Hepatocyte (in vitro differentiated cells): ENCODE data around the gene NUCKS1.

Experiments used
- CTCF ChIP-seq: fragments of 200-600 bp; sonication (generic); IDR thresholded peaks from 2 replicates; pipeline ENCODE4 v1.5.1; 2016; ENCODE audit warnings: antibody characterized with exemption, mild to moderate bottlenecking; ENCODE audit not compliant: poor library complexity
- EZH2 ChIP-seq: fragments of 200-600 bp; sonication (generic); IDR thresholded peaks from 2 replicates; pipeline ENCODE4 v1.6.1; 2016; ENCODE audit warnings: antibody characterized with exemption, mild to moderate bottlenecking, borderline replicate concordance
- EZH2phosphoT487 ChIP-seq: fragments of 200-600 bp; sonication (generic); IDR thresholded peaks from one replicate; pipeline ENCODE4 v1.6.1; 2018; ENCODE audit warnings: antibody characterized with exemption, mild to moderate bottlenecking, low read depth, moderate library complexity; ENCODE audit not compliant: unreplicated experiment, severe bottlenecking

DNA sequence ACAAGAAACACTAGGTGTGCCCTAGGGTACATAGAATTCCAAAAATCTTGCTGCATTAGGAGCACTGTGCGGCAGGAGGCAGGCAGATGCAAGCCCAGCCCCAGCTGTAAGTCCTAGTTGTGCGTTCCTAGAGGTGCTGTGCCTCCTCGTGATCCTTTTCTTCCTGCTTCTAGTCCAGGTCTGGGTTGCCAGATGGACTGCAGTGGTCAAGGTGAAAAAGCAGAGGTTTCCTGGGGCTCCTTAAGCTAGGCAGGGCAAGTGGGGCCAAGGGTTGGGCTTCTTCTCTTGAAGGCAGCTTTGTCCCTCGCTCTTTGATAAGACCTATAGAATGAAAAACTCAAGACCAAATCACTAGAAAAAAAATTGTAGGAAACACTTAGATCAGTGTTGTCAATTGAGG is 48.1 kb downstream of the NUCKS1 start:
- TF ChIP-seq EZH2 (no peak), CTCF (no peak), EZH2phosphoT487 (no peak)
